Neural cell (in vitro differentiated cells): Measurements from ENCODE around the gene HVCN1. TPM values are rescaled to one million over a fixed set of nuclear protein-coding genes. Genes with fewer than 3 reads are reported as not detected.

Experiments used
- polyA plus RNA-seq: library from polyadenylated mRNA; depleted of rRNA; stranded (reverse); fragments of >200 nt; gene quantifications from 2 replicates; pipeline ENCODE4 v1.2.3, GENCODE V29; 2014
- small RNA-seq, 3 experiments: library from RNA; depleted of rRNA; stranded (forward); fragments of <200 nt; gene quantifications; one replicate each; pipeline ENCODE3, GENCODE V24; 2012

Gene HVCN1
- polyA plus RNA-seq, 1 donor from 2014 or later, result not detected

Small RNA genes lying within 50 kb of the gene (small RNA-seq; reads per million reads assigned to genes)
- gene RN7SL387P, result 0 reads per million in 3 experiments

Other genes with a start within 250 kb of the HVCN1 start
- 897 and 922 TPM in 2 replicates for gene ARPC3, start 238.8 kb downstream of the HVCN1 start, polyA plus RNA-seq
- 15.5 and 23.8 TPM in 2 replicates for gene GPN3, start 220.9 kb downstream of the HVCN1 start, polyA plus RNA-seq
- 74.2 and 77.4 TPM in 2 replicates for gene FAM216A, start 220.3 kb downstream of the HVCN1 start, polyA plus RNA-seq
- 186 and 222 TPM in 2 replicates for gene VPS29, start 187.0 kb downstream of the HVCN1 start, polyA plus RNA-seq
- gene RAD9B, start 186.8 kb downstream of the HVCN1 start, polyA plus RNA-seq, result 0.68 and 0.90 TPM in 2 replicates
- 7.1 and 7.2 TPM in 2 replicates for gene PPTC7, start 105.8 kb downstream of the HVCN1 start, polyA plus RNA-seq
- gene TCTN1, start 75.0 kb downstream of the HVCN1 start, polyA plus RNA-seq, result 58.3 and 63.2 TPM in 2 replicates
- gene PPP1CC, start 53.8 kb upstream of the HVCN1 start, polyA plus RNA-seq, result 158 and 188 TPM in 2 replicates
- not detected in 2 replicates for gene CCDC63, start 157.9 kb upstream of the HVCN1 start, polyA plus RNA-seq
- not detected in 2 replicates for gene MYL2, start 231.5 kb upstream of the HVCN1 start, polyA plus RNA-seq